ENCODE results near the gene USP34.
"Not testable (repeated sequence)": the region's sequence is repeated elsewhere in the genome, so short reads cannot be mapped to it uniquely, and the experiment has no call there.

The USP34 gene

DNA sequence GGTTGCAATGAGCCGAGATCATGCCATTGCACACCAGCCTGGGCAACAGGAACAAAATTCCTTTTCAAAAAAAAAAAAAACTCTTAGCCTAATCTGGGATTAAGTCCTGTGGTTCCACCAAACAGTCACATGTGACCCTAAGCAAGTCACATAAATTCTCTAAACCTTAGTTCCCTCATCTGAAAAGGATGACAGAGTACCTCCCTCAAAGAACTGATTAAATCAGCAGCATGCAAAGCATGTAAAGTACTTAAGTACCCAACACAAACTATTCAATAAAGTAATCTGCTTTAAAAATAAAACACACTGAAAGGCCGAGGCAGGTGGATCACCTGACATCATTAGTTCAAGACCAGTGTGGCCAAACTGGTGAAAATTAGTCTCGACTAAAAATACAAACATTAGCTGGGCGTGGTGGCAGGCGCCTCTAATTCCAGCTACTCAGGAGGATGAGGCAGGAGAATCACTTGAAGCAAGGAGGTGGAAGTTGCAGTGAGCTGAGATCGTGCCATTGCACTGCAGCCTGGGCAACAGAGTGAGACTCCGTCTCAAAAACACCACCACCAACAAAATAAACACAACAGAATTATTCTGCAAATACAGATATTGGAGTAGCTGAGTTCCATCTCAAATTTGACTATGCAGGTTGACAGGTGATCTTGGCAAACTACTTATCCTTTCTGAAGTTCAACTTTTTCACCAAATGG, 7.0 kb downstream of the USP34 start:
- no peak for DNase-seq (ENCODE audit: low read depth)

DNA sequence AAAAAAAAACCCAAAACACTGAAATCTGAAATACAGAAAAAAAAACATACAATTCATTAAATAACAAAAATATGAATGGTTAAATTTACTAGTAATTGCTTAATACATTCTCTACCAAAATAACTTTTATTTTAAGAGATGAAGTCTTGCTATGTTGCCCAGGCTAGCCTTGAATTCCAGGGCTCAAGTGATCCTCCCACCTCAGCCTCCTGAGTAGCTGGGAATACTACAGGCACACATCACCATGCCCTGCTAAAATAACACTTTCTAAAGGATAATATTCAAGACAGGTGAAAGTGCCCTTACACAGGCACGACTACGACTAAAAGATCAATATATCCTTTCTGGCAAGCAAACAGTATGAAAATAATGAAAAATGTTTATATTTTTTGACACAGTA, 9.5 kb downstream of the USP34 start:
- no peak for DNase-seq (ENCODE audit: low read depth)

DNA sequence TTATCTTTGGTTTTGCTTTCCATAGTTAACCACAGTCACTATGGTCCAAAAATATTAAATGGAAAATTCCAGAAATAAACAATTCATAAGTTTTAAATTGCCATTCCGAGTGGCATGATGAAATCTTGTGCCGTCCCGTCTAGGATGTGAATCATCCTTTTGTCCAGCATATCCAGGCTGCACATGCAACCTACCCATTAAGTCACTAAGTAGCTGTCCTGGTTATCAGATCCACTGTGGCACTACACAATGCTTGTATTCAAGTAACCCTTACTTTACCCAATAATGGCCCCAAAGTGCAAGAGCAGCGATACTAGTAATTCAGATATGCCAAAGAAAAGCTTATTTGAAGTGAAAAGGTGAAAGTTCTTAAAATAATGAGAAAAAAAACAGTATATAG, 10.7 kb downstream of the USP34 start:
- DNase-seq (ENCODE audit: low read depth): peak; percentile 83

- DNase-seq (ENCODE audit: low read depth): no peak
Measured at GRCh38 chr2:61456746-61457420, 14.0 kb downstream of the USP34 start.

DNA sequence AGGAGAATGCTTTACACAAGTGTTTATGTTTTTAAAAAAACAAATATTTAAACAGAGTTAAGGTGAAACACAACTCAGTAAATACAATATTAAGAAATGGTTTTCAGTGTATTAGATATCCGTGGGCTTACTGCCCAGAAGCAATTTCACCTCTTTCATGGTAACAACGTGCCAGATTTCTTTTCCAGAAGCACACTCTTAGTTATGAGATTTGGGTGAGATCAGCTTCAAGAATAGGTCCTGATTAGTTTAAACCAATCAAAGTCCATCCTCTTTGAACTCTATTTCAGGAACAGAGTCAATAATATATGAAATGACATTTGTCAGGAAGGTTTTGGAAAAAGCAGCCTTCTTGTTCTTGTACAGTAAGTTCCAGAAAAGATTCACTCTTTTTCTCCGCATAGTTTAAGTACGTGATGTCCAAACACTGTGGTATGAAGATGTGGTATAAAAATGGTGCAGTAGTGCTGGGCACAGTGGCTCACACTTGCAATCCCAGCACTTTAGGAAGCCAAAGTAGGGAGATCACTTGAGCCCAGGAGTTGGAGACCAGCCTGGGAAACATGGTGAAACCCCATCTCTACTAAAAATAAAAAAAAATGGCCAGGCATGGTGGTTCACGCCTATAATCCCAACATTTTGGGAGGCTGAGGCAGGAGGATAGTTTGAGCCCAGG, 14.7 kb downstream of the USP34 start:
- no peak for DNase-seq (ENCODE audit: low read depth)

- not testable (repeated sequence) for DNase-seq (ENCODE audit: low read depth)
Measured at GRCh38 chr2:61454972-61455371, 15.9 kb downstream of the USP34 start.

- DNase-seq (ENCODE audit: low read depth): no peak
Measured at GRCh38 chr2:61454383-61454782, 16.5 kb downstream of the USP34 start.

DNA sequence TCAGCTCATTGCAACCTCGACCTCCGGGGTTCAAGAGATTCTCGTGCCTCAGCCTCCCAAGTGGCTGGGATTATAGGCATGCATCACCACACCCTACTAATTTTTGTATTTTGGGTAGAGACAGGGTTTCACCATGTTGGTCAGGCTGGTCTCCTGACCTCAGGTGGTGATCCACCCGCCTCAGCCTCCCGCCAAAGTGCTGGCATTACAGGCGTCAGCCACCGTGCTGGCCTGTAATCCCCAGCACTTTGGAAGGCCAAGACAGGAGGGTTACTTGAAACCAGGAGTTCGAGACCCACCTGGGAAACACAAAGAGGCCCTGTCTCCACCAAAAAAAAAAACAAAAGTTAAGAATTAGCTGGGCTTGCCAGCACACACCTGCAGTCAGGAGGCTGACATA, 18.5 kb downstream of the USP34 start:
- no peak for DNase-seq (ENCODE audit: low read depth)

DNA sequence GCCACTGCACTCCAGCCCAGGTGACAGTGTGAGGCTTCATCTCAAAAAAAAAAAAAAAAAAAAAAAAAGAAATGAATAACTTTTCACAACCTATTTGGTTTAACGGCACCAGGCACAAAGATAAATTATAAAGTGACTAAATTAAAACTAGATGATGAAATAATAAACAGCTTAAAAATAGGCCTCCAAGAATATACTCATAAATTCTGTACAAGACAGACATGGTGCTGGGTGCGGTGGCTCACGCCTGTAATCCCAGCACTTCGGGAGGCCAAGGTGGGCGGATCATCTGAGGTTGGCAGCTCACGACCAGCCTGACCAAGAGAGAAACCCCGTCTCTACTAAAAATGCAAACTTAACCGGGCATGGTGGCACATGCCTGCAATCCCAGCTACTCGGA, 19.7 kb downstream of the USP34 start:
- no peak for DNase-seq (ENCODE audit: low read depth)

DNA sequence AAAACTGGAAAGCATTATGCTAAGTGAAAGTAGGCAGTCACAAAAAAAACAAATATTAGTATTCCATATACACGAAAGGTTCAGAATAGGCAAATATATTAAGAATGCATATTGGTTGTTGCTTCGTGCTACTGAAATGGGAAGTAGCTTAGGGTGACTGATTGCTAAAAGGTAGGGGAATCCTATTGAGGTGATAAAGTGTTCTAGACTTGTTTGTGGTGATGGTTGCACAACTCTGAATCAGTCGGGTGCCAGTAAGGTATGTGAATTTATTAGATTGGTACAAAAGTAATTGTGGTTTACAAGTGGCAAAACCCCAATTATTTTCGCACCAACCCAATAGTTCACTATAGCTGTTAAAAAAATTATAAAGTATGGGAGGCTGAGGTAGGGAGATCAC, 20.7 kb downstream of the USP34 start:
- no peak for DNase-seq (ENCODE audit: low read depth)

GRCh38 chr2:61448229-61448628, 22.7 kb downstream of the USP34 start:
- no peak for DNase-seq (ENCODE audit: low read depth)

- DNase-seq (ENCODE audit: low read depth): not testable (repeated sequence)
Measured at GRCh38 chr2:61446971-61447370, 23.9 kb downstream of the USP34 start.

GRCh38 chr2:61443342-61444041, 27.4 kb downstream of the USP34 start:
- no peak for DNase-seq (ENCODE audit: low read depth)

DNA sequence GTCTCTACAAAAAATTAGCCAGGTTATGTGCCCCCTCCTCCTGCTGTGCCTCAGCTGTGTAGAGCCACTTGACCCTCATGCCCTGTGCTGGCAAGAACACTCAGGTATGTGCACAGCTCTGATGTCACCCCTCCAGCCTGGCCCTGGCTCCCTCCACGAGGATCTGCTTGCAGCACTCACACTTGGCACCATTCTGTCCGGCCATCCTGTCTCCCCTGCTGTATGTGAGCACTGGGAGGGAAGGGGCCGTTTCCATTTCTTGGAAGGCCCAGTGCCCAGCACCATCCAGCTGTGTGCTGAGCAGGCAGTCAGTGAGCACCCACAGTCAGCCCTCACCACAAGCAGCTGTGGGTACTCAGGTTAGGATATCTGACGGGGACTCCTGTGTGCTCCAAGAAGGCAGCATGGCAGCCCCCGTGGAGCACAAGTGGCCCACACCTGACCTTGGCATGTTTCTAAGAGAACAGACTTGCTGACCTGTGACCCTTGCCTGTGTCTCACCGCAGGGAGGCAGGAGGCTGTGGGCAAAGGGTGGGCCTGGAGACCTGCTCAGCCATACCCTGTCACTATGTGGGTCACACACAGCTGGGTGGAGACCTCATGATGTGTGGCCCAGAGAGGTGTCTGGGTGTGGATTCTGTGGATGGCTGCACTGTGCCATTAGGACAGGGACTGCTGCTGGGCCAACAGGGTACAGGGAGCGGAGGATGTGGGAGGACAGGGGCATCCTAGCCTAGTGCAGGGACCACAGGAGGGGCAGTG, 31.5 kb downstream of the USP34 start:
- no peak for DNase-seq (ENCODE audit: low read depth)

- DNase-seq (ENCODE audit: low read depth): no peak
Measured at GRCh38 chr2:61438670-61439069, 32.2 kb downstream of the USP34 start.

GRCh38 chr2:61437170-61437569, 33.7 kb downstream of the USP34 start:
- DNase-seq (ENCODE audit: low read depth): no peak

- DNase-seq (ENCODE audit: low read depth): no peak
Measured at GRCh38 chr2:61436092-61436491, 34.8 kb downstream of the USP34 start.

DNA sequence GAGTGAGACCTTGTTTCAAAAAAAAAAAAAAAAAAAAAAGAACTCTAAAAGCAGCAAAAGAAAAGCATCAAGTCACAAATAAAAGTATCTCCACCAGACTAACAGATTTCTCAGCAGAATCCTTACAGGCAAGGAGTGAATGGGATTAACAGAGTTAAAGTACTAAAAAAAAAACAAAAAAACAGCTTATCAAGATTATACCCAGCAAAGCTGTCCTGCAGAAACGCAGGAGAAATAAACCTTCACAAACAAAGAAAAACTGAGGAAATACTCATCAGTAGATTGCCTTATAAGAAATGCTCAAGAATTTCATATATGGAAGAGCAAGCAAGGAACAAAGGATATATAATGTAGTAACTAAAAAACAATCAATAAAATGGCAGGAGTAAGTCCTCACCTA, 35.6 kb downstream of the USP34 start:
- DNase-seq (ENCODE audit: low read depth): no peak

GRCh38 chr2:61434314-61434713, 36.6 kb downstream of the USP34 start:
- no peak for DNase-seq (ENCODE audit: low read depth)

- no peak for DNase-seq (ENCODE audit: low read depth)
Measured at GRCh38 chr2:61433606-61434005, 37.3 kb downstream of the USP34 start.

DNA sequence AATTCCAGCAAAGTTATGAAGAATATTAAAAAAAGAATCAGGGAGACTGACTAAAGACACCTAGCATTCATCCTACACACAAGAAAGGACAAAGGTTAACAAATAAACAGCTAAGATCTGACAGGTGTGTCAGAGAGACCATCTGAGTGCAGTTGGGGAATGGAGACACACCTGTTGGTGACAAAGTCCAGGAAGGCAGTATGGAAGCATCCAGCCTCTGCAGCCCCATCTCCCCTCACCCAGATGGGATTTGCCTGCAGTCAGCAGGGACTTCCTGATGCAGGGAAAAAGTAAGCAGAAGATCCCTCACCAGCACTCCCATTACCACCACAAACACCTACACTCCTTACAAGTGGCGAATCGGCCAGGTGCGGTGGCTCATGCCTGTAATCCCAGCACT, 37.9 kb downstream of the USP34 start:
- DNase-seq (ENCODE audit: low read depth): no peak

DNA sequence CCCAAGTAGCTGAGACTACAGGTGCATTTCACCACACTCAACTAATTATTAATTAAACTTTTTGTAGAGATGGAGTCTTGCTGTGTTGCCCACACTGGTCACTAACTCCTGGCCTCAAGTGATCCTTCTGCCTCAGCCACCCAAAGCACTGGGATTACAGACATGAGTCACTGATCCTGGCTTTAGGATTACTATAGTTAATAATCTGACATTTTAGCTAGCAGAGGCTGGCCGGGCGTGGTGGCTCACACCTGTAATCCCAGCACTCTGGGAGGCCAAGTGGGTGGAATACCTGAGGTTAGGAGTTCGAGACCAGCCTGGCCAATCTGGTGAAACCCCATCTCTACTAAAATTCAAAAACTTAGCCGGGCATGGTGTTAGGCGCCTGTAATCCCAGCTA, 39.5 kb downstream of the USP34 start:
- DNase-seq (ENCODE audit: low read depth): no peak
